Measurements from ENCODE around the gene ABHD17C. TPM values are rescaled to one million over a fixed set of nuclear protein-coding genes. Genes with fewer than 3 reads are reported as not detected.

ABHD17C gene
- total RNA-seq, 4 donors from 2014 or later, result 0.63 to 2.4 (median 2.0) TPM

DNA sequence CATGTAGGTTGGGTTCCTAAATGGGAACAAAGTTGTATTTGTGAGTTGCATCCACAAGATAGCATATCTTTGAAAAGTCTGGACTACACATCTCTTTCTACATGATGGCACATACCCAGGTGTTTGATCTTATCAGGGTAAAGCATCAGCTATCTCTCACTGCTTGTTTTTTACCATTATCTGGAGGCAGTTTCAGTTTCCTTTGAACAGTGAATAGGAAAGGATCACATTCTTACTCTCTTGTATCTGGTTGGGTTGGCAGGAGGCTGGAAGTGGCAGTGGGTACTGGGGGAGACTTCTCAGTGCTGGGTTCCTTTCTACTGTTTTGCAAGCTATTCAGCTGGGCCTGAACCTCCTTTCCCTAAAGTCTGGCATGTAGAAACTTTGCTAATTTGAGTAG, 88.2 kb downstream of the ABHD17C start:
- no peak overlapping the region for H3K4me3 ChIP-seq
- H3K27ac ChIP-seq, result no peak overlapping the region
- DNase-seq (ENCODE audit: low spot score in 2 of 2), result no peak
- H3K4me1 ChIP-seq, result peaks cover 0 to 23% (median 19%) of the 10 kb centered on the region in 4 donors
- no peaks in the 10 kb centered on the region for H3K36me3 ChIP-seq
- TF ChIP-seq, protein P1, sequence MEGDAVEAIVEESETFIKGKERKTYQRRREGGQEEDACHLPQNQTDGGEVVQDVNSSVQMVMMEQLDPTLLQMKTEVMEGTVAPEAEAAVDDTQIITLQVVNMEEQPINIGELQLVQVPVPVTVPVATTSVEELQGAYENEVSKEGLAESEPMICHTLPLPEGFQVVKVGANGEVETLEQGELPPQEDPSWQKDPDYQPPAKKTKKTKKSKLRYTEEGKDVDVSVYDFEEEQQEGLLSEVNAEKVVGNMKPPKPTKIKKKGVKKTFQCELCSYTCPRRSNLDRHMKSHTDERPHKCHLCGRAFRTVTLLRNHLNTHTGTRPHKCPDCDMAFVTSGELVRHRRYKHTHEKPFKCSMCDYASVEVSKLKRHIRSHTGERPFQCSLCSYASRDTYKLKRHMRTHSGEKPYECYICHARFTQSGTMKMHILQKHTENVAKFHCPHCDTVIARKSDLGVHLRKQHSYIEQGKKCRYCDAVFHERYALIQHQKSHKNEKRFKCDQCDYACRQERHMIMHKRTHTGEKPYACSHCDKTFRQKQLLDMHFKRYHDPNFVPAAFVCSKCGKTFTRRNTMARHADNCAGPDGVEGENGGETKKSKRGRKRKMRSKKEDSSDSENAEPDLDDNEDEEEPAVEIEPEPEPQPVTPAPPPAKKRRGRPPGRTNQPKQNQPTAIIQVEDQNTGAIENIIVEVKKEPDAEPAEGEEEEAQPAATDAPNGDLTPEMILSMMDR (IDR thresholded peaks at IDR 0.05), result no peak
- TF ChIP-seq EP300 (IDR thresholded peaks at IDR 0.05) (no peak), POLR2A (IDR thresholded peaks at IDR 0.05) (no peak)
- H3K27me3 ChIP-seq, result peaks cover 0 to 44% of the 10 kb centered on the region in 2 donors
- no peaks in the 10 kb centered on the region for H3K9me3 ChIP-seq

DNA sequence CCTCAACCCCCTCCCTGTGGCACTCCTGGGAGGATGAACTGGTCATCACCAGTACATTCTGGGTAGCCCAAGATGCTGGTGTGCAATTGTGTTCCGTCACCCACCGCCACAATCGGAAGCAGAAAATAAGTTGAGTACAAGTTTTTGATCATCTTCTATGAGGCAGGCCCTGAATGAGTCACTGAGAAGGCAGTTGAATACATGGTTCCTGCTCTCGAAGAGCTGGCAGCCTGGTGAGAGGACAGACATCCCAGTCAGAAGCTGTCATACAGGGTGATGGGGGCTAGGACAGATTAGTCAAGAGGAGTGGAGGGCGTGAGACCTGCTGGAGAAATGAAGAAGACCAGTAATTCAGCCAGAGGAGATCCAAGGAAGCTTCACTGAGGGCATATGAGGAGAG, 90.2 kb downstream of the ABHD17C start:
- H3K27ac ChIP-seq, result no peak overlapping the region
- H3K36me3 ChIP-seq, result no peaks in the 10 kb centered on the region
- DNase-seq (ENCODE audit: low spot score in 2 of 2), result no peak
- H3K27me3 ChIP-seq, result peaks cover 0 to 24% of the 10 kb centered on the region in 2 donors
- no peak overlapping the region for H3K4me3 ChIP-seq
- TF ChIP-seq EP300 (IDR thresholded peaks at IDR 0.05) (no peak), POLR2A (IDR thresholded peaks at IDR 0.05) (no peak)
- TF ChIP-seq, protein P1 (IDR thresholded peaks at IDR 0.05), result no peak
- 89 to 92% methylated on average over 5 of the region's 5 CpGs for WGBS, 2 donors
- H3K9me3 ChIP-seq, result no peaks in the 10 kb centered on the region
- peaks cover 0 to 5% (median 2%) of the 10 kb centered on the region in 4 donors for H3K4me1 ChIP-seq

DNA sequence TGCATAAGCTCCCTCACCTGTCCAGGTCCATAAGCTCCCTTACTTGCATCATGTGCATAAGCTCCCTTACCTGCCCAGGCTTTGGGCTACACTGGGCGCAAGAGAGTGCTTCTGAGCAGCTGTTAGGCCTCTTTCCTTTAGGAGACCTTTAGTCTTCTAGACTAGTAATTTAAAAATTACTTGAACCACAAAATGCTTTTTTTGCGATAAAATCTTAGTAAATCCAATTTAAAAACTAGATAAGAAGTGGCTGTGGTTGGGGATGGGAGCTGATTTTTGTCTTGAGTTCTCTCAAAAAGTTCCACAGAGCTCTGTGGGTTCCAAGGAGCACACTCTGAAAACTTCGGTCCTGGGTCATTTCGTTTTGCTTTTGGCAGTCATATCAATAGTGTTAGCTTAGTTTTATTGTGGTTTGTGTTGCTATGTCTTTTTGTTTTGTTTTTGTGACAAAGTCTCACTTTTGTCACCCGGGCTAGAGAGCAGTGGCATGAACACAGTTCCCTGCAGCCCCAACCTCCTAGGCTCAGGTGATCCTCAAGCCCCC, 90.8 kb downstream of the ABHD17C start:
- no peak for DNase-seq (ENCODE audit: low spot score in 2 of 2)
- Histone ChIP-seq H3K36me3 (no peaks in the 10 kb centered on the region), H3K9me3 (no peaks in the 10 kb centered on the region), H3K27me3 (peaks cover 0 to 18% of the 10 kb centered on the region in 2 donors), H3K27ac (no peak overlapping the region), H3K4me1 (no peaks in the 10 kb centered on the region), H3K4me3 (no peak overlapping the region)
- WGBS, 2 donors, result 85 to 94% methylated on average over 5 of the region's 5 CpGs
- TF ChIP-seq, protein P1 (IDR thresholded peaks at IDR 0.05), result no peak
- TF ChIP-seq POLR2A (IDR thresholded peaks at IDR 0.05) (no peak), EP300 (IDR thresholded peaks at IDR 0.05) (no peak)

DNA sequence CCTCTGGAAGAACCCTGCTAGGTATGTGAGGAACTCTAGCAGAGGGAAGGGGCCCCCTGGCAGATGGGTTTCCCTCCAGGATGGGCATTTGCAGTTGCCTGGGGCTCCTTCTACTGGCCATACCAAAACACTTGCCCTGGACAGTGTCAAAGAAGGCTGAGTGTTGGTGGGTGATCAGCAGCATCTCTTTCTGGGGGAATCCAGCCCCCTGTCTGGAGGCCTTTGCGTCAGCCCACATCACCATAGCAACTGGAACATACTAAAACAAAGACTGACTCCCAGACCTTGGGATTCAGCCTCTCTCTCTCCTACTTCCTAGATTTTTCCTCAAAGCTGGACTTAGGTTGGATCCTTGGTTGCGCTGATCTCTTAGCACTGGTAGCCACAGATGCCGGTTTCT, 92.2 kb downstream of the ABHD17C start:
- H3K27ac ChIP-seq, result no peak overlapping the region
- no peaks in the 10 kb centered on the region for H3K36me3 ChIP-seq
- no peaks in the 10 kb centered on the region for H3K4me1 ChIP-seq
- DNase-seq (ENCODE audit: low spot score in 2 of 2), result no peak
- no peak overlapping the region for H3K4me3 ChIP-seq
- TF ChIP-seq POLR2A (IDR thresholded peaks at IDR 0.05) (no peak), EP300 (IDR thresholded peaks at IDR 0.05) (no peak)
- TF ChIP-seq, protein P1 (IDR thresholded peaks at IDR 0.05), result no peak
- peaks cover 0 to 5% of the 10 kb centered on the region in 2 donors for H3K27me3 ChIP-seq
- H3K9me3 ChIP-seq, result no peaks in the 10 kb centered on the region
- 73 to 85% methylated on average over 3 of the region's 3 CpGs for WGBS, 2 donors

DNA sequence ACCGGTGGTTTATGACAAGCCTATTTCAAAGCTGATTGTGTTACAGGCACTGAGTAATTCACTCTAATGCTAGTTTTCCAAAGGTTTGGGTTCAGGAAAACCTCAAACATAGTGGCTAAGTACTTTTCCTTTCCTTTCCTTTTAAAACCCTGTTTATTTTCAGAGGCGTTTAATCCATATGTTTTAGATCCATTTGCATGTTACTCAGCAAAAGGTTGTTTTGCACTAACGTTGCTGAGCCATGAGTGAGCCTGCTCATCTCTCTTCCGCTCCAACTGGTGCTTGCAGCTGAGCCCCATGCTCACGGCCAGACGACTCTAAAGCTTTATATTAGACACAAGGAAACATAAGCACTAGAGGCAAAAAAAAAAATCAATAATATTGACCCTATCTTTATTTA, 93.4 kb downstream of the ABHD17C start:
- Histone ChIP-seq H3K27ac (no peak overlapping the region), H3K4me1 (no peaks in the 10 kb centered on the region), H3K27me3 (peaks cover 0 to 1% of the 10 kb centered on the region in 2 donors), H3K36me3 (no peaks in the 10 kb centered on the region), H3K4me3 (no peak overlapping the region), H3K9me3 (no peaks in the 10 kb centered on the region)
- 63 to 75% methylated on average over 6 of the region's 6 CpGs for WGBS, 2 donors
- DNase-seq (ENCODE audit: low spot score in 2 of 2), result no peak
- TF ChIP-seq POLR2A (IDR thresholded peaks at IDR 0.05) (no peak), EP300 (IDR thresholded peaks at IDR 0.05) (no peak)
- TF ChIP-seq, protein P1 (IDR thresholded peaks at IDR 0.05), result no peak

Data from tibial nerve (tissue), 4 donors.